Thoracic aorta (tissue), 2 donors: Measurements from ENCODE around the gene CCDC116. TPM values are rescaled to one million over a fixed set of nuclear protein-coding genes. Genes with fewer than 3 reads are reported as not detected.

Source experiments
- ATAC-seq: fragments of 150-250 bp; one replicate; pipeline ENCODE4 v1.8.0; 2017; ENCODE audit warnings: low read depth; ENCODE audit not compliant: insufficient number of reproducible peaks, low FRiP score
- DNase-seq: peaks from one replicate; pipeline ENCODE4 v3.0.0-alpha.2; 2020; ENCODE audit warnings: low spot score
- H3K27ac ChIP-seq, 2 donors: fragments of 200-600 bp; sonication (generic); 1 replicate in 1 of 2; 2 replicates in 1 of 2; pipeline ENCODE4 v1.5.1; 2016; ENCODE audit warnings: mild to moderate bottlenecking in 2 of 2, moderate library complexity in 2 of 2
- H3K27me3 ChIP-seq: fragments of 200-600 bp; sonication (generic); replicated peaks from 2 replicates; pipeline ENCODE4 v1.6.0; 2016; ENCODE audit warnings: mild to moderate bottlenecking; ENCODE audit not compliant: insufficient read depth
- H3K36me3 ChIP-seq: fragments of 200-600 bp; sonication (generic); one replicate; pipeline ENCODE4 v1.5.1; 2016
- H3K4me1 ChIP-seq, 2 donors: fragments of 200-600 bp; sonication (generic); 1 replicate in 1 of 2; 2 replicates in 1 of 2; pipeline versions ENCODE4 v1.5.1 to v1.6.0; 2016; ENCODE audit warnings: low read depth in 2 of 2, mild to moderate bottlenecking in 1 of 2; ENCODE audit not compliant: control insufficient read depth in 1 of 2
- H3K4me3 ChIP-seq: fragments of 200-600 bp; sonication (generic); 2 replicates; pipeline ENCODE4 v1.5.1; 2016; ENCODE audit warnings: mild to moderate bottlenecking
- H3K9me3 ChIP-seq: fragments of 200-600 bp; sonication (generic); 2 replicates; pipeline ENCODE4 v1.5.1; 2016
- CTCF ChIP-seq: fragments of 200-600 bp; sonication (generic); IDR thresholded peaks from one replicate; pipeline ENCODE4 v1.5.1; 2019; ENCODE audit warnings: antibody characterized with exemption
- total RNA-seq, 2 donors: library from RNA; depleted of rRNA; stranded (reverse); fragments of >200 nt; gene quantifications; one replicate each; pipeline versions ENCODE4 v1.1.0 to v1.2.3, GENCODE V29; 2016

Gene CCDC116
- total RNA-seq, 2 donors from 2014 or later, result 0.71 TPM; not detected in 1

- peaks cover 0 to 17% of the 10 kb centered on the region in 2 donors for H3K4me1 ChIP-seq
- no peak overlapping the region for H3K4me3 ChIP-seq
- no peak for DNase-seq
- no peaks in the 10 kb centered on the region for H3K36me3 ChIP-seq
- no peaks in the 10 kb centered on the region for H3K27me3 ChIP-seq
- TF ChIP-seq CTCF, result no peak
- H3K9me3 ChIP-seq, result no peaks in the 10 kb centered on the region
- ATAC-seq, result no peak
- no peak overlapping the region for H3K27ac ChIP-seq
These were observed 8.2 kb downstream of the CCDC116 start for GRCh38 chr22:21640810-21641209.

GRCh38 chr22:21641417-21641788 is 8.8 kb downstream of the CCDC116 start:
- Histone ChIP-seq H3K4me1 (peaks cover 0 to 17% of the 10 kb centered on the region in 2 donors), H3K27ac (peak overlapping the region; percentile 58 to 60), H3K4me3 (peak overlapping the region; percentile 83), H3K27me3 (no peaks in the 10 kb centered on the region), H3K9me3 (no peaks in the 10 kb centered on the region), H3K36me3 (no peaks in the 10 kb centered on the region)
- TF ChIP-seq CTCF, result peak; percentile 40
- ATAC-seq, result peak; percentile 37
- no peak for DNase-seq

GRCh38 chr22:21641789-21642583 is 9.4 kb downstream of the CCDC116 start, which contains the start of gene SDF2L1:
SDF2L1 (plus strand) TSS chr22:21642302; CDS start chr22:21642337, 35 bp downstream.
- H3K27me3 ChIP-seq, result no peaks in the 10 kb centered on the region
- TF ChIP-seq CTCF, result no peak
- no peaks in the 10 kb centered on the region for H3K9me3 ChIP-seq
- peak within 1 kb of the TSS; percentile 60 to 63 for H3K27ac ChIP-seq
- DNase-seq (peak; percentile 97), ATAC-seq (peak; percentile 99)
- H3K36me3 ChIP-seq, result no peaks in the 10 kb centered on the region
- H3K4me1 ChIP-seq, result peaks cover 0 to 17% of the 10 kb centered on the region in 2 donors
- H3K4me3 ChIP-seq, result peak within 1 kb of the TSS; percentile 83

GRCh38 chr22:21642584-21643448 is 10.3 kb downstream of the CCDC116 start:
- peaks cover 0 to 17% of the 10 kb centered on the region in 2 donors for H3K4me1 ChIP-seq
- ATAC-seq (no peak), DNase-seq (no peak)

More at GRCh38 chr22:21642584-21643448, 10.3 kb downstream of the CCDC116 start:
- Histone ChIP-seq H3K27ac (peak overlapping the region; percentile 60 to 63), H3K36me3 (no peaks in the 10 kb centered on the region), H3K9me3 (no peaks in the 10 kb centered on the region), H3K4me3 (peak overlapping the region; percentile 83), H3K27me3 (no peaks in the 10 kb centered on the region)
- TF ChIP-seq CTCF, result peak; percentile 16
